ENCODE measurements around the gene ZC3H13. TPM values are rescaled to one million over a fixed set of nuclear protein-coding genes. Genes with fewer than 3 reads are reported as not detected.

Gene ZC3H13
- total RNA-seq, 4 donors from 2014 or later: 18.8 to 40.6 (median 34.7) TPM

- Histone ChIP-seq H3K4me3 (no peak overlapping the region), H3K4me1 (no peaks in the 10 kb centered on the region), H3K27ac (no peak overlapping the region), H3K27me3 (no peaks in the 10 kb centered on the region), H3K9me3 (no peaks in the 10 kb centered on the region), H3K36me3 (peaks cover 32% of the 10 kb centered on the region)
- WGBS: 89% methylated on average over 4 of the region's 4 CpGs
- no peak for TF ChIP-seq POLR2A (IDR thresholded peaks at IDR 0.05)
- TF ChIP-seq EP300 (IDR thresholded peaks at IDR 0.05): no peak
- no peak for TF ChIP-seq POLR2AphosphoS5 (IDR thresholded peaks at IDR 0.05)
- TF ChIP-seq CTCF (IDR thresholded peaks at IDR 0.05): no peak
- no peak for DNase-seq (ENCODE audit: low spot score in 2 of 2)
Observed at GRCh38 chr13:46041419-46041839, 11.1 kb downstream of the ZC3H13 start.

DNA sequence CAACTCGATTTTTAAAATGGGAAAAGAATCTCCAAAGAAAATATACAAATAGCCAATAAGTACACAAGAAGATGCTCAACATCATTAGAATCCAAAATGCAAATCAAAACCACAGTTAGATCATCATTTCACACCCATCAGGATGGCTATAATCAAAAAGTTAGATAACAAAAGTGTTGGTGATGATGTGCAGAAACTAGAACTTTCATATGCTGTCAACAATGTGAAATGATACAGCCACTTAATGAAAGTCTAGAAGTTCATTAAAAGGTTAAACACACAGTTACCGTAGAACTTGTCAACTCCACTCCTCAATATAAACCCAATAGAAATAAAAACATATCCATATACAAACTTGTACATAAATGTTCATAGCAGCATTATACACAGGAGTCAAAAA is 11.8 kb downstream of the ZC3H13 start:
- H3K4me1 ChIP-seq: no peaks in the 10 kb centered on the region
- 91% methylated on average over 2 of the region's 2 CpGs for WGBS
- peaks cover 32% of the 10 kb centered on the region for H3K36me3 ChIP-seq
- no peak for DNase-seq (ENCODE audit: low spot score in 2 of 2)
- H3K4me3 ChIP-seq: no peak overlapping the region
- no peak overlapping the region for H3K27ac ChIP-seq
- TF ChIP-seq CTCF (IDR thresholded peaks at IDR 0.05): no peak
- TF ChIP-seq EP300 (IDR thresholded peaks at IDR 0.05): no peak
- no peak for TF ChIP-seq POLR2A (IDR thresholded peaks at IDR 0.05)
- no peaks in the 10 kb centered on the region for H3K9me3 ChIP-seq
- no peaks in the 10 kb centered on the region for H3K27me3 ChIP-seq

GRCh38 chr13:46039411-46040182 is 12.9 kb downstream of the ZC3H13 start:
- H3K36me3 ChIP-seq: peaks cover 39% of the 10 kb centered on the region
- H3K4me3 ChIP-seq: no peak overlapping the region
- no peaks in the 10 kb centered on the region for H3K27me3 ChIP-seq
- H3K4me1 ChIP-seq: no peaks in the 10 kb centered on the region
- no peaks in the 10 kb centered on the region for H3K9me3 ChIP-seq
- TF ChIP-seq POLR2A (IDR thresholded peaks at IDR 0.05) (no peak), EP300 (IDR thresholded peaks at IDR 0.05) (no peak), CTCF (IDR thresholded peaks at IDR 0.05) (no peak), POLR2AphosphoS5 (IDR thresholded peaks at IDR 0.05) (no peak)
- 92% methylated on average over 6 of the region's 6 CpGs for WGBS
- no peak for DNase-seq (ENCODE audit: low spot score in 2 of 2)
- H3K27ac ChIP-seq: no peak overlapping the region

- DNase-seq (ENCODE audit: low spot score in 2 of 2): no peak
- H3K36me3 ChIP-seq: peaks cover 45% of the 10 kb centered on the region
- TF ChIP-seq CTCF (IDR thresholded peaks at IDR 0.05): no peak
- H3K4me3 ChIP-seq: no peak overlapping the region
- no peaks in the 10 kb centered on the region for H3K9me3 ChIP-seq
- 94% methylated on average over 4 of the region's 4 CpGs for WGBS
- H3K4me1 ChIP-seq: no peaks in the 10 kb centered on the region
- no peaks in the 10 kb centered on the region for H3K27me3 ChIP-seq
- H3K27ac ChIP-seq: no peak overlapping the region
Observed at GRCh38 chr13:46038296-46038695, 14.2 kb downstream of the ZC3H13 start.

- Histone ChIP-seq H3K36me3 (peaks cover 41% of the 10 kb centered on the region), H3K9me3 (no peaks in the 10 kb centered on the region), H3K4me1 (no peaks in the 10 kb centered on the region), H3K4me3 (no peak overlapping the region), H3K27ac (no peak overlapping the region), H3K27me3 (no peaks in the 10 kb centered on the region)
- 87% methylated on average over 2 of the region's 2 CpGs for WGBS
- TF ChIP-seq EP300 (IDR thresholded peaks at IDR 0.05): no peak
- no peak for TF ChIP-seq POLR2AphosphoS5 (IDR thresholded peaks at IDR 0.05)
- TF ChIP-seq POLR2A (IDR thresholded peaks at IDR 0.05): no peak
- TF ChIP-seq CTCF (IDR thresholded peaks at IDR 0.05): no peak
- no peak for DNase-seq (ENCODE audit: low spot score in 2 of 2)
Observed at GRCh38 chr13:46035066-46035465, 17.5 kb downstream of the ZC3H13 start.
